ENCODE data around the gene USF3. TPM values are rescaled to one million over a fixed set of nuclear protein-coding genes. Genes with fewer than 3 reads are reported as not detected.

USF3 gene
- total and polyA plus RNA-seq, 2 of the 8 experiments (the other 6 are each of a cell fraction or from before 2014, with no cell fraction given), result 9.6 to 18.5 TPM

- no peaks in the 10 kb centered on the region for H3K9me3 ChIP-seq (ENCODE audit: insufficient read depth in 2 of 2, low read depth in 1 of 2, low read length in 1 of 2)
- ChIA-PET POLR2A (ENCODE audit: partially characterized antibody) (interaction anchor here (1.3 kb wide), 1 partner anchor 10 kb away, joined by 3 read pairs; no protein-coding TSS in a partner anchor), CTCF (ENCODE audit: partially characterized antibody) (interaction anchor here (0.9 to 3.8 kb wide), 4 partner anchors 9 to 38 kb away, joined by 3 to 12 read pairs (median 4); no protein-coding TSS in a partner anchor)
- H2BK12ac ChIP-seq (ENCODE audit: low read depth, low read length), result no peak overlapping the region
- no peak overlapping the region for H3K14ac ChIP-seq (ENCODE audit: insufficient read length)
- no peak overlapping the region for H2BK5ac ChIP-seq (ENCODE audit: low read depth, low read length)
- H3K4me2 ChIP-seq (ENCODE audit: insufficient read depth in 1 of 2, low read depth in 2 of 2, low read length in 2 of 2), result no peak overlapping the region
- no peak overlapping the region for H2BK120ac ChIP-seq (replicated peaks; ENCODE audit: low read depth, low read length)
- H3K4ac ChIP-seq (replicated peaks; ENCODE audit: insufficient read length, low read depth, low read length), result no peak overlapping the region
- no peak overlapping the region for H4K8ac ChIP-seq (ENCODE audit: extremely low read depth, insufficient read depth, low read length)
- no peak overlapping the region for H3K56ac ChIP-seq (replicated peaks; ENCODE audit: insufficient read length, low read depth, low read length)
- WGBS, 2 experiments (ENCODE audit: extremely low coverage in 1 of 2, insufficient coverage in 1 of 2, insufficient read length in 1 of 2, insufficient replicate concordance in 2 of 2, low coverage in 1 of 2, low lambda C conversion rate in 2 of 2, missing lambda C conversion rate in 1 of 2), result 82% methylated on average over 4 of the region's 4 CpGs; no CpG with 5 or more reads in 1 of the 2 experiments
- H3K27ac ChIP-seq (ENCODE audit: low read depth, low read length), result no peak overlapping the region
- H3K9ac ChIP-seq (replicated peaks in 1 of 4; ENCODE audit: extremely low read depth in 1 of 4, low read depth in 3 of 4, low read length in 3 of 4), result no peak overlapping the region
- H3K23ac ChIP-seq (ENCODE audit: insufficient read length), result no peak overlapping the region
- no peaks in the 10 kb centered on the region for H3K36me3 ChIP-seq (ENCODE audit: control insufficient read depth in 2 of 4, insufficient read depth in 4 of 4, low read length in 3 of 4)
- H4K91ac ChIP-seq (replicated peaks; ENCODE audit: insufficient read length, low read length), result no peak overlapping the region
- no peak overlapping the region for H2AK5ac ChIP-seq (ENCODE audit: low read depth, low read length)
- no peaks in the 10 kb centered on the region; a peak in 1 of 7 replicates for H3K27me3 ChIP-seq (replicated peaks in 1 of 4; ENCODE audit: control insufficient read depth in 3 of 4, extremely low read depth in 1 of 4, insufficient read depth in 3 of 4, low read length in 3 of 4)
- H3K79me1 ChIP-seq (ENCODE audit: low read depth, low read length), result no peaks in the 10 kb centered on the region
- no peak overlapping the region for H2AFZ ChIP-seq (ENCODE audit: low read length)
- TF ChIP-seq CTCF (IDR thresholded peaks at IDR 0.05; ENCODE audit: control extremely low read depth in 1 of 3, insufficient read depth in 1 of 3, low read depth in 1 of 3, low read length in 3 of 3) (no peak), ZNF274 (IDR thresholded peaks at IDR 0.05; ENCODE audit: borderline replicate concordance, extremely low read depth, low read length) (no peak), EZH2 (IDR thresholded peaks at IDR 0.05; ENCODE audit: low read depth, low read length, severe bottlenecking) (no peak), SP2 (IDR thresholded peaks at IDR 0.05; ENCODE audit: low read length) (no peak), KDM4A (IDR thresholded peaks at IDR 0.05; ENCODE audit: low read depth, low read length, severe bottlenecking) (no peak), SIN3A (conservative IDR thresholded peaks at IDR 0.05 in 1 of 2, IDR thresholded peaks at IDR 0.05 in 1 of 2; ENCODE audit: low read depth in 1 of 2, low read length in 2 of 2) (no peak)
- H2BK20ac ChIP-seq (ENCODE audit: low read length), result no peak overlapping the region
- no peaks in the 10 kb centered on the region for H3K79me2 ChIP-seq (ENCODE audit: control insufficient read depth in 1 of 2, insufficient read depth in 2 of 2, low read length in 2 of 2)
- no peak overlapping the region for H3K4me3 ChIP-seq (ENCODE audit: extremely low read depth in 1 of 4, insufficient read depth in 2 of 4, low read depth in 3 of 4, low read length in 4 of 4)
- H3K23me2 ChIP-seq (ENCODE audit: low read depth, low read length), result no peaks in the 10 kb centered on the region; the same call in 1 of the 2 replicates
- H4K5ac ChIP-seq (ENCODE audit: insufficient read length, low read depth, low read length), result no peak overlapping the region
- no peak overlapping the region for H3K18ac ChIP-seq (ENCODE audit: extremely low read depth, low read length)
- no peaks in the 10 kb centered on the region for H4K20me1 ChIP-seq (replicated peaks in 1 of 2; ENCODE audit: control insufficient read depth in 1 of 2, insufficient read depth in 2 of 2, low read length in 2 of 2)
- H2BK15ac ChIP-seq (ENCODE audit: low read length), result no peak overlapping the region
- FAIRE-seq, result no peak
- no peak for DNase-seq (ENCODE audit: low read depth in 1 of 2, low spot score in 2 of 2)
- no peaks in the 10 kb centered on the region for H3K4me1 ChIP-seq (replicated peaks in 1 of 4; ENCODE audit: control insufficient read depth in 3 of 4, insufficient read depth in 4 of 4, low read length in 3 of 4)
Measured at GRCh38 chr3:113615976-113616375, 80.5 kb downstream of the USF3 start.

Data from H1 (cell line).